K562 treated with DMSO at 1 percent for 48 hours (cell line): ENCODE data around the gene BACE2. TPM values are rescaled to one million over a fixed set of nuclear protein-coding genes. Genes with fewer than 3 reads are reported as not detected.

Source experiments
- total RNA-seq: library from RNA; unstranded; fragments of 300-600 nt; gene quantifications from 2 replicates; pipeline ENCODE4 v1.2.3, GENCODE V29; 2022; ENCODE audit warnings: low replicate concordance; ENCODE audit errors: extremely low read depth

Gene BACE2
- total RNA-seq, result not detected in 2 replicates

DNA sequence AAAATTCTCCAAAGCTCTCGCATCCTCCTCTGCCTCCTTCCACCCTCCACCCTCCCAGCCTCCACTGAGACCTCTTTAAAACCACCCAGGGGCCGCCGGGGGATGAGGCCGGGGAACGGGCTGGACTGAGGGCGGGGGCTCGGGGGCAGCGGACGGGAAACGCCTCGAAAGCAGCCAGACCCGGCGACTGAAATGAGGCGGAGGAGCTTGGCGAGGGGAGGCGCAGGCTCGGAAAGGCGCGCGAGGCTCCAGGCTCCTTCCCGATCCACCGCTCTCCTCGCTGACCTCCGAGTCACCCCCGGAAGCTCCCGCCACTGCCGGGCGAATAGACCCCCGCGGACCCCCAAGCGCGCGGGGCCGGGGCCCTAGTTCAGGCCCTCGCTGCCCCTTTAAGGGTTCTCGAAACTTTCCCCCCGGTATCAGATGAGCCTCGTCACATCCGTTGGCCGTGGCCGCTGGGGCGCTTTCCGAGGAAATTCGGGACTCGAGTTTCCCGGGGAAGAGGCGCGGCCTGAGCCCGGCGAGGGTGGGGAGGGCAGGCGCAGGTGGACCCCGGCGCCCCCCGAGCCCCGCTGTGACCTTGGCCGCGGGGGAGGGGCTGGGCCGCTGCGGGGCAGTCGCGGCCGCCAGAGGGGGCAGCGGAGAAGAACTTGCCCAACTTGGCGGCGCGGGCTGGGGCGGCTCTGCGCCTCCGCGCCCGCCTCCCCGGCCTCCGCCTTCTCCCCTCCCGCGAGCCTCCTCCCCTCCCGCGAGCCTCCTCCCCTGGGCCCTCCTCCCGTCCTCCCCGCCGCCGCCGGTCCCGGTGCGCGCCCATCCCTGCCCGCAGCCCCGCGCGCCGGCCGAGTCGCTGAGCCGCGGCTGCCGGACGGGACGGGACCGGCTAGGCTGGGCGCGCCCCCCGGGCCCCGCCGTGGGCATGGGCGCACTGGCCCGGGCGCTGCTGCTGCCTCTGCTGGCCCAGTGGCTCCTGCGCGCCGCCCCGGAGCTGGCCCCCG lies at the start of gene BACE2:
TSS of gene BACE2 (plus strand) at position 813 of the 995 bp plus-strand sequence. CDS start at position 917, 104 bp downstream.

DNA sequence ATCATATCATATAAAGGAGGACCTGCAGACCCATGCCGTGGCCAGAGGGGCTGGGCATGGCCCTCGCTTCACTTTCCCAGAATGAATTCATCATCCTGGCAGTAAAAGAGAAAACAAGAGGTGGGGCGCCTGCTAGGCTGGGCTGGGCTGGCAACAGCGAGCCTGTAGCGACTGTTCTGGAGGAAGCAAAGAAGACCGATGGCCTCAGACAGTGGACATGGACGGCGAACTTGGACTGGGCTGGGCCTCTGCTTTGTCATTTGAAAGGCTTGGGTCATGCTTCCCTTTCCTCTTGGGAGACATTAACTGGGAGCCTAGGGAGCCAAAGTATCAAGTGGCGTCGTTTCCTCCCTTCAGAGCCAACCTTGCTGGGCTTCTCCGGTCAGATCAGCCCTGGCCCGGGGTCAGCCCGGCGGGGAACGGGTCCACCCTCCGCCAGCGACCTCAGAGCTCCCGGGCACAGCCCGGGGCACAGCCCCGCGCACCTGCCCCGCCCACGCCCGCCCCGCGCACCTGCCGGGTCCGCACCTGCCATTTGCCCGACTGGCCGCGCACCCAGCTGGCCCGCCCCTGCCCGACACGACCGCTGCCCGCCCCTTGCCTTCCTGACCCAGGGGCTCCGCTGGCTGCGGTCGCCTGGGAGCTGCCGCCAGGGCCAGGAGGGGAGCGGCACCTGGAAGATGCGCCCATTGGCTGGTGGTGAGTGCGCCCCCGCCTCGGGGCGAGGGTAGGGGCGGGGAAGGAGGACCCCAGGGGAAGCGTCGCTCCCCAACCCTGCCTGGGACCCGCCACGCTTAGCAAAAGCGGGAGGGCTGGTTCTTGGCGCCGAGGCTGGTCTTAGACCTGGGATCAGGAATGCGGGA lies 148.5 kb downstream of the BACE2 start, which contains the start of gene FAM3B:
TSS of gene FAM3B (plus strand) at position 602 of the 863 bp plus-strand sequence. CDS start at position 681, 79 bp downstream.

Other genes starting within 250 kb of the BACE2 start
- not detected in 2 replicates for gene FAM3B, start 148.6 kb downstream of the BACE2 start, total RNA-seq
- gene MX2, start 193.9 kb downstream of the BACE2 start, total RNA-seq, result not detected in 2 replicates